Subcutaneous abdominal adipose tissue (tissue), 5 donors: ENCODE measurements around the gene RPS8.
"Not testable (repeated sequence)": the region's sequence is repeated elsewhere in the genome, so short reads cannot be mapped to it uniquely, and the experiment has no call there.

Experiments
- H3K27ac ChIP-seq: one replicate; pipeline ENCODE4 v1.7.0; 2013; ENCODE audit warnings: low read depth, mild to moderate bottlenecking, inconsistent platforms, low read length, moderate library complexity
- H3K27me3 ChIP-seq, 5 donors: one replicate each; pipeline ENCODE4 v1.7.0; 2013; ENCODE audit warnings: low read length in 5 of 5, inconsistent platforms in 1 of 5; ENCODE audit not compliant: control insufficient read depth in 5 of 5, insufficient read depth in 4 of 5
- H3K36me3 ChIP-seq, 5 donors: one replicate each; pipeline ENCODE4 v1.7.0; 2013; ENCODE audit warnings: low read length in 5 of 5; ENCODE audit not compliant: control insufficient read depth in 5 of 5, insufficient read depth in 5 of 5
- H3K4me1 ChIP-seq, 5 donors: one replicate each; pipeline ENCODE4 v1.7.0; 2013; ENCODE audit warnings: low read length in 5 of 5, mild to moderate bottlenecking in 3 of 5, moderate library complexity in 1 of 5; ENCODE audit not compliant: control insufficient read depth in 5 of 5, insufficient read depth in 5 of 5
- H3K4me3 ChIP-seq, 5 donors: one replicate each; pipeline ENCODE4 v1.7.0; 2013; ENCODE audit warnings: low read length in 5 of 5, low read depth in 1 of 5
- H3K9ac ChIP-seq, 5 donors: one replicate each; pipeline ENCODE4 v1.7.0; 2013; ENCODE audit warnings: low read length in 5 of 5, mild to moderate bottlenecking in 4 of 5, moderate library complexity in 3 of 5
- H3K9me3 ChIP-seq, 5 donors: one replicate each; pipeline ENCODE4 v1.7.0; 2013; ENCODE audit warnings: low read length in 5 of 5; ENCODE audit not compliant: control insufficient read depth in 5 of 5
- donor health status: healthy.
- donor health status: healthy.
- donor health status: healthy.
- donor health status: healthy.
- donor health status: healthy.

The RPS8 gene

DNA sequence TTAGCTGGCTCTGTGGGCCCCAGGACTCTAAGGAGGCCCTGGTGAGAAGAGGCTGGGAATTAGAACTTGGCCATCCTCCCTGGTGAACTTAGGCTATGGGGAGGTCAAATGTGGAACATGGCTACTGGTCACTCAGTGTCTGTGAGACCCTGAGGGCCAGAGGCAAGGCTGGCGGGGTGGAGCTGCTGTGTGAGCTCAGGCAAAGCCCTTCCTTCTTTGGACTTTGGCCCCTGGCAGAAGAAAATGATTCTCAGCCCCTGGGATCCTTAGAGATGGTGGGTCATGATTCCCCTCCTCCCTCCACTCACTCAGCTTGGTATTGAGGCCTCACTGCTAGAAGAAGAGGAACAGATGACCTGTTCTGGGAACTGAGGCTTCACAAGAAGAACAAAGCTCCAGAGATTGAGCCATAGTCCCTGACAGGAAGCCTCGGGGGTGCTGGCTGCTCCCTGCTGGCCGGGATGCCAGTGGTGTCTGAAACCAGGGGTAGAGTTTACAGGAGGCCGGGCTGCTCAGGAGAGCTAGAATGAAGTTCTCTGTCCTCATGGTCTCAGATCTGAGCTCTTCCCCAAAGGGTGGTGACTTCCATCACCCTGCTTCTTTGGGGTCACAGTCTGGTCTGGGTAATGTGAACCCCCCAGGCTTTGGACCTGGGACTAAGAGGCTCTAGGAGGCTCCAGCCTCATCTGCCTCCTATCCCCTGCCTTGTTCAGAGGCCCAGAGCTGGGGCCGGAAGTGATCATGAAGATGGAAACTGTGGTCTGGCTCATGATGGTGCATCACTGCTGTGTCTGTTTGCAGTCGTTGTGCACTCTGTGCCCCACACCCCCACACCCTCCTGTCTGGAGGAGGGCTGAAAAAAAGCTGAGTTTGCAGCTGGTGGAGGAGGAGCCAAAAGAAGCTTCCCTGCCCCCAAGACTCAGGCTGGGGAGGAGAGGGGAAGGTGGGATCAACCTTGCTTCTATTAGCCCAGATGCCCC, 33.9 kb downstream of the RPS8 start:
- peak overlapping the region; percentile 97 for H3K27ac ChIP-seq
- H3K27me3 ChIP-seq: no peaks in the 10 kb centered on the region
- peaks cover 30 to 93% (median 76%) of the 10 kb centered on the region in 5 donors for H3K4me1 ChIP-seq
- peak overlapping the region; percentile 42 to 61 (median 58) for H3K4me3 ChIP-seq
- peaks cover 0 to 22% (median 21%) of the 10 kb centered on the region in 5 donors for H3K36me3 ChIP-seq
- peak overlapping the region; percentile 67 to 91 (median 79) for H3K9ac ChIP-seq
- no peaks in the 10 kb centered on the region for H3K9me3 ChIP-seq

DNA sequence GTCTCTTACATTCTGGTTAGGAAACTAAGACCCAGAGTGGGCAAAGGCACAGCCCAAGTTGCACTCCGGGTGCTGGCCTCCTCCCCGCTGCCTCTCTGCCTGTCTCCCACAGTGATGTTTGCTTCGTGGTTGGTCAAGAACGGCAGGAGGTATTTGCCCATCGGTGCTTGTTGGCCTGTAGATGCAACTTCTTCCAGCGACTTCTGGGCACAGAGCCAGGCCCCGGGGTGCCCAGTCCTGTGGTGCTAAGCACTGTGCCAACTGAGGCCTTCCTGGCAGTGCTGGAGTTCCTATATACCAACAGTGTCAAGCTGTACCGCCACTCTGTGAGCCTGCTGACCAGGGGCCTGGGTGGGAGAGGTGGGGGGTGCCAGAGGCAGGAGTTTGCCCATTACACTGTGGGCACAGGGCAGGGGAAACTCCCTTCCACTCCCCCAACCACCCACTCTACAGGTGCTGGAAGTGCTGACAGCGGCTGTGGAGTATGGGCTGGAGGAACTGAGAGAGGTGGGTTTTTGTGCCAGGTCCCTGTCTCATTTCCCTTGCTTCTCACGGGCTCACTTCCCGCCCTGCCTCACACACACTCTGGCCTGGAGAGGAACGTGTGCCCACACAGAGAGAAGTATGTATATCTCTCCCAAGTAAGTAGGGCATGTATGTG, 34.9 kb downstream of the RPS8 start:
- Histone ChIP-seq H3K27ac (peak overlapping the region; percentile 97), H3K4me3 (peak overlapping the region; percentile 4 to 61 (median 55)), H3K9me3 (no peaks in the 10 kb centered on the region), H3K27me3 (no peaks in the 10 kb centered on the region), H3K36me3 (peaks cover 0 to 18% (median 14%) of the 10 kb centered on the region in 5 donors), H3K9ac (peak overlapping the region in 3 of 5 donors; percentile 4 to 91 (median 72)), H3K4me1 (peaks cover 29 to 87% (median 76%) of the 10 kb centered on the region in 5 donors)

DNA sequence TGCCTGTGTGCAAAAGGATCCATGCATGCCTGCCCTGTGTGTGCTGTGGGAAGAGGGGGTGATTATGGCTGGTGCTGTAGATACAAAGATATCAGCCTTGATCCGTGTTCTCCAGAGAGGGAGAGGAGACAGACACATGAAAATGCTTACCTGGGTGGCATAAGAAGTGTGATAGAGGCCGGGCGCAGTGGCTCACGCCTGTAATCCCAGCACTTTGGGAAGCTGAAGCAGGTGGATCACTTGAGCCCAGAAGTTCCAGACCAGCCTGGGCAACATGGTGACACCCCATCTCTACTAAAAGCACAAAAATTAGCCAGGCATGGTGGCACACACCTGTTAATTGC, 35.4 kb downstream of the RPS8 start:
- not testable (repeated sequence) for H3K27me3 ChIP-seq, H3K9me3 ChIP-seq
- H3K27ac ChIP-seq: peak overlapping the region; percentile 97
- peak overlapping the region in 1 of 5 donors; percentile 55 for H3K4me3 ChIP-seq
- peaks cover 0 to 14% (median 10%) of the 10 kb centered on the region in 5 donors for H3K36me3 ChIP-seq
- H3K9ac ChIP-seq: peak overlapping the region in 1 of 5 donors; percentile 91
- H3K4me1 ChIP-seq: peaks cover 29 to 82% (median 71%) of the 10 kb centered on the region in 5 donors

DNA sequence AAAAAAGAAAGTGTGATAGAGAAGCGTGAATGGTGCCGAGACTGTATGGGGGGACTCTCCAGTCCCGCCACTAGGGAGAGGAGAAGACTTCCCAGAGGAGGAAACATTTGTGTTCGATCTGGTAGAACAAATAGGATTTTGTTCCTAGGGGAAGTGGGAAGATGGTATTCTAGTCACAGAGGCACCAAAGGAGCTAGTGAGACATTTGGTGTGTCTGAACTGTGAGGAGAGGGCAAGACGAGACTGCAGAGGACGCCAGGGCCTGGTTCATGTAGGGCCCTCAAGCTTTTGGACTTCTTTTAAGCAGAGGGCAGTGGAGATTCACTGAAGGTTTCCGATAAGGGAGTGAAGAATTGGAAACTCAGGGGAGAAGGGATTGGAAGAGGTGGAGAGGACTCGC, 35.9 kb downstream of the RPS8 start:
- peaks cover 0 to 12% (median 7%) of the 10 kb centered on the region in 5 donors for H3K36me3 ChIP-seq
- no peaks in the 10 kb centered on the region for H3K27me3 ChIP-seq
- peak overlapping the region in 1 of 5 donors; percentile 27 for H3K9ac ChIP-seq
- H3K4me3 ChIP-seq: no peak overlapping the region
- H3K4me1 ChIP-seq: peaks cover 29 to 77% (median 69%) of the 10 kb centered on the region in 5 donors
- H3K27ac ChIP-seq: peak overlapping the region; percentile 97
- no peaks in the 10 kb centered on the region for H3K9me3 ChIP-seq

- H3K4me1 ChIP-seq: peaks cover 17 to 59% (median 52%) of the 10 kb centered on the region in 5 donors
- H3K27ac ChIP-seq: peak overlapping the region; percentile 61
- H3K27me3 ChIP-seq: no peaks in the 10 kb centered on the region
- no peaks in the 10 kb centered on the region for H3K9me3 ChIP-seq
- peaks cover 0 to 7% (median 2%) of the 10 kb centered on the region in 5 donors for H3K36me3 ChIP-seq
- H3K9ac ChIP-seq: peak overlapping the region in 2 of 5 donors; percentile 59 to 72
- peak overlapping the region in 4 of 5 donors; percentile 57 to 69 (median 67) for H3K4me3 ChIP-seq
Observed at GRCh38 chr1:44812822-44813543, 37.6 kb downstream of the RPS8 start.

DNA sequence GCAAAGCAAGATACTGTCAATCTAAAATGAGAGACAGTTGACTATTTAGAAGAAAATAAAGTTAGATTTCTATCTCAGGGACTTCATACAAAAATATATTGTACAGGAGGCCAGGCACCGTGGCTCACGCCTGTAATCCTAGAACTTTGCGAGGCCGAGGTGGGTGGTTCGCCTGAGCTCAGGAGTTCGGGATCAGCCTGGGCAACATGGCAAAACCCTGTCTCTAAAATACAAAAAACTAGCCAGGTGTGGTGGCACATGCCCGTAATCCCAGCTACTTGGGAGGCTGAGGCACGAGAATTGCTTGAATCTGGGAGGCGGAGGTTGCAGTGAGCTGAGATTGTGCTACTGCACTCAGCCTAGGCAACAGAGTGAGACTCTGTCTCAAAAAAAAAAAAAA, 40.6 kb downstream of the RPS8 start:
- not testable (repeated sequence) for H3K27ac ChIP-seq, H3K36me3 ChIP-seq, H3K9ac ChIP-seq, H3K27me3 ChIP-seq, H3K9me3 ChIP-seq, H3K4me3 ChIP-seq
- peaks cover 3 to 47% (median 40%) of the 10 kb centered on the region in 5 donors for H3K4me1 ChIP-seq

- H3K4me1 ChIP-seq: peaks cover 3 to 37% (median 31%) of the 10 kb centered on the region in 5 donors
- no peaks in the 10 kb centered on the region for H3K9me3 ChIP-seq
- H3K36me3 ChIP-seq: peaks cover 0 to 7% (median 2%) of the 10 kb centered on the region in 5 donors
- H3K27me3 ChIP-seq: no peaks in the 10 kb centered on the region
- no peak overlapping the region for H3K9ac ChIP-seq
- no peak overlapping the region for H3K27ac ChIP-seq
- H3K4me3 ChIP-seq: no peak overlapping the region
Observed at GRCh38 chr1:44817307-44817706, 42.0 kb downstream of the RPS8 start.

DNA sequence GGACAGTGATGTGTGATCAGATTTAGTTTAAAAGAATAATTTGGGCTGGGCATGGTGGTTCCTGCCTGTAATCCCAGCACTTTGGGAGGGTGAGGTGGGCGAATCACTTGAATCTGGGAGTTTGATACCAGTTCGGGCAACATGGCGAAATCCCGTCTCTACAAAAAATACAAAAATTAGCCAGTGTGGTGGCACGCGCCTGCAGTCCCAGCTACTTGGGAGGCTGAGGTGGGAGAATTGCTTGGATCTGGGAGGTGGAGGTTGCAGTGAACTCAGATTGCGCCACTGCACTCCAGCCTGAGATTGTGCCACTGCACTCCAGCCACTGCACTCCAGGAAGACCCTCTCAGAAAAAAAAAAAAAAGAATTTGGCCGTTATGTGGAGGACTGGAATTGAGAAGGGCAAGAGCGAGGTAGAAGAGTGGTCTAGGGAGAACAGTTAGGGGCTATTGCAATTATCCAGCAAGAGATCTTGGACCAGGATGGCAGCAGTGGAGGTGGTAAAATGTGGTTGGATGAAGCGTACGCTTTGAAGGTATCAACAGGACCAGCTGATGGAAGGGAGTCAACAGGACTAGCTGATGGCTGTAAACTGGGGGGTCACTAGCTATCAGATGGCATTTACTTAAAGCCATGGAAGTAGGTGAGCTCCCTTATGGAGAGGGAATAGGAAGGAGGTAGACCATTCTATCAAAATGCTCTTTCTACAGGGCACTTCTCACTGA, 42.6 kb downstream of the RPS8 start:
- no peaks in the 10 kb centered on the region for H3K27me3 ChIP-seq
- H3K27ac ChIP-seq: no peak overlapping the region
- peaks cover 3 to 34% (median 30%) of the 10 kb centered on the region in 5 donors for H3K4me1 ChIP-seq
- H3K4me3 ChIP-seq: no peak overlapping the region
- H3K36me3 ChIP-seq: peaks cover 0 to 7% (median 2%) of the 10 kb centered on the region in 5 donors
- H3K9ac ChIP-seq: no peak overlapping the region
- no peaks in the 10 kb centered on the region for H3K9me3 ChIP-seq

DNA sequence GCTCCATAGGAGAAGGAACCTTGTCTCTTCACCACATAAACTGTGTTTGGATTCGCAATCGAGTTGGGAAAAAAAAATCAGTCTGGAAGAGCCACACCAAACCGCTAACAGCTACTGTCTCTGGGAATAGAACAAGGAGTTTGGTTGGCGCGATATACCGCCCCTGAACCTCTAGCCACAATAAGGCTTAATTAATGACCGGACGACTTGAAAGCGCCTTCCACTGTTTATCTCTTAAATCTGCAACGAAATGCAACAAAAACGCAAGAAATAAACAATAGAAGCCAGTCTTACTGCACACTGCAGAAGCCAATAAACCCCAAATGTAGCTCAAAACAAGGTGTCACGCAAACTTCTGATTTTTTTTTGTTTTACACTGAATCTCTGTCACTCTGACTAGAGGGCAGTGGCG, 43.9 kb downstream of the RPS8 start:
- Histone ChIP-seq H3K36me3 (peaks cover 0 to 7% (median 2%) of the 10 kb centered on the region in 5 donors), H3K4me1 (peaks cover 3 to 23% (median 20%) of the 10 kb centered on the region in 5 donors), H3K9ac (peak overlapping the region in 4 of 5 donors; percentile 58 to 97 (median 70)), H3K27me3 (no peaks in the 10 kb centered on the region), H3K27ac (peak overlapping the region; percentile 73), H3K9me3 (no peaks in the 10 kb centered on the region), H3K4me3 (peak overlapping the region; percentile 58 to 94 (median 75))
